K562 (cell line): ENCODE results near the gene EPHA2. TPM values are rescaled to one million over a fixed set of nuclear protein-coding genes. Genes with fewer than 3 reads are reported as not detected.

ENCODE experiments used
- ATAC-seq: fragments of 200-7000 bp; cut with Tn5 transposase; 3 replicates; pipeline ENCODE4 v1.9.1; 2020; ENCODE audit warnings: moderate library complexity
- BruUV-seq: library from RNA; stranded (reverse); fragments of 400-500 nt; replicated peaks from 2 replicates; lab custom pipeline; 2021; lab: Mats Ljungman, UMichigan
- CTCF ChIA-PET: fragments of 300-600 bp; formaldehyde crosslinking; extraction: SDS; loops from one replicate; lab custom pipeline; 2021; ENCODE audit warnings: low intra/inter-chr PET ratio; lab: Yijun Ruan, JAX
- POLR2A ChIA-PET: fragments of 300-600, 350-650 bp; sonication (Branson Sonifier 250); formaldehyde crosslinking; extraction: SDS; loops from one replicate; lab custom pipeline; 2021; ENCODE audit warnings: antibody characterized with exemption, inconsistent platforms; lab: Yijun Ruan, JAX
- DNase-seq, 4 experiments: peaks; one replicate each; pipeline versions ENCODE4 v3.0.0 to v3.0.0-alpha.2; 2011 to 2018; ENCODE audit warnings: low spot score in 3 of 4, mixed read lengths in 3 of 4; ENCODE audit errors: extremely low read depth in 1 of 4
- FAIRE-seq: peaks from 2 replicates; lab custom pipeline; 2011; peaks lifted over from hg19 to GRCh38; lab: Jason Lieb, UNC
- H2AFZ ChIP-seq: 2 replicates; pipeline ENCODE4 v1.6.0; 2011; ENCODE audit warnings: low read depth, low read length, control low read depth, inconsistent platforms
- H3K27ac ChIP-seq: fragments of 200-600 bp; 3 replicates; pipeline ENCODE4 v1.8.0; 2011; ENCODE audit warnings: low read depth, mild to moderate bottlenecking, control low read depth, inconsistent platforms, low read length, moderate library complexity, mixed read lengths; ENCODE audit errors: extremely low read depth
- H3K27me3 ChIP-seq, 2 experiments: fragments of 300-600 bp in 1 of 2; 2 replicates in 1 of 2; 3 replicates in 1 of 2; pipeline versions ENCODE4 v1.6.0 to v1.8.0; 2011; ENCODE audit warnings: inconsistent platforms in 2 of 2, low read length in 2 of 2, mild to moderate bottlenecking in 1 of 2, mixed read lengths in 1 of 2, moderate library complexity in 1 of 2; ENCODE audit not compliant: control insufficient read depth in 2 of 2, insufficient read depth in 2 of 2
- H3K36me3 ChIP-seq: fragments of 300-600 bp; 3 replicates; pipeline ENCODE4 v1.8.0; 2011; ENCODE audit warnings: mild to moderate bottlenecking, low read length, inconsistent platforms; ENCODE audit not compliant: control insufficient read depth, insufficient read depth
- H3K4me1 ChIP-seq, 2 experiments: fragments of 200-600 bp in 1 of 2; replicated peaks in 1 of 2; 2 replicates in 1 of 2; 3 replicates in 1 of 2; pipeline versions ENCODE4 v1.5.1 to v1.8.0; 2011; ENCODE audit warnings: inconsistent platforms in 2 of 2, low read length in 2 of 2, mild to moderate bottlenecking in 1 of 2, mixed read lengths in 1 of 2, moderate library complexity in 1 of 2; ENCODE audit not compliant: control insufficient read depth in 2 of 2, insufficient read depth in 2 of 2
- H3K4me2 ChIP-seq: 2 replicates; pipeline ENCODE4 v1.6.1; 2011; ENCODE audit warnings: low read length, control low read depth, inconsistent platforms, mixed read lengths; ENCODE audit not compliant: insufficient read depth
- H3K4me3 ChIP-seq: fragments of 200-600 bp; sonication (generic), shearing (Covaris generic); 2 replicates; pipeline ENCODE4 v1.5.1; 2016; ENCODE audit warnings: control low read depth, inconsistent platforms
- H3K79me2 ChIP-seq: fragments of 200-600 bp; 3 replicates; pipeline ENCODE4 v1.8.0; 2011; ENCODE audit warnings: low read length, inconsistent platforms; ENCODE audit not compliant: control insufficient read depth, insufficient read depth
- H3K9ac ChIP-seq, 2 experiments: 2 replicates each; pipeline versions ENCODE4 v1.6.0 to v1.6.1; 2011; ENCODE audit warnings: low read depth in 2 of 2, low read length in 2 of 2, control low read depth in 1 of 2, inconsistent platforms in 1 of 2, mild to moderate bottlenecking in 1 of 2, mixed read lengths in 1 of 2; ENCODE audit not compliant: insufficient read depth in 1 of 2
- H3K9me1 ChIP-seq: one replicate; pipeline ENCODE4 v1.6.0; 2011; ENCODE audit warnings: inconsistent platforms, mild to moderate bottlenecking, low read length, moderate library complexity; ENCODE audit not compliant: control insufficient read depth, insufficient read depth
- H3K9me3 ChIP-seq: replicated peaks from 2 replicates; pipeline ENCODE4 v1.5.1; 2011; ENCODE audit warnings: low read depth, low read length, inconsistent platforms; ENCODE audit not compliant: control insufficient read depth, insufficient read depth
- H4K20me1 ChIP-seq: replicated peaks from 2 replicates; pipeline ENCODE4 v1.6.1; 2011; ENCODE audit warnings: low read length, inconsistent platforms, mixed read lengths; ENCODE audit not compliant: control insufficient read depth, insufficient read depth
- KDM1A ChIP-seq, 2 experiments: fragments of 450-650 bp; IDR thresholded peaks; 2 replicates each; pipeline ENCODE4 v1.6.1; 2016; ENCODE audit warnings: mild to moderate bottlenecking in 2 of 2
- MEIS2 ChIP-seq: fragments of 450-650 bp; IDR thresholded peaks from 2 replicates; pipeline ENCODE4 v1.6.1; 2014; ENCODE audit warnings: mild to moderate bottlenecking; ENCODE audit not compliant: partially characterized antibody
- PBX2 ChIP-seq, 2 experiments: IDR thresholded peaks in 1 of 2; conservative IDR thresholded peaks in 1 of 2; 2 replicates each; pipeline ENCODE4 v1.6.1; 2016; ENCODE audit warnings: low read depth in 2 of 2, mild to moderate bottlenecking in 1 of 2, missing compliant biosample characterization in 1 of 2, missing genetic modification characterization in 1 of 2, moderate library complexity in 1 of 2
- PKNOX1 ChIP-seq: fragments of 450-650 bp; IDR thresholded peaks from 2 replicates; pipeline ENCODE4 v1.6.1; 2016
- THRA ChIP-seq: fragments of 450-650 bp; IDR thresholded peaks from 2 replicates; pipeline ENCODE4 v1.6.1; 2017; ENCODE audit warnings: mild to moderate bottlenecking, moderate library complexity
- ZNF24 ChIP-seq: fragments of 450-650 bp; IDR thresholded peaks from 2 replicates; pipeline ENCODE4 v1.6.1; 2016
- WGBS: fragments of 100-300 bp; shearing (Covaris generic); methylation state at CpG from one replicate; pipeline ENCODE4 v1.1.6; 2016; ENCODE audit warnings: low coverage, mixed read lengths; ENCODE audit not compliant: insufficient coverage; ENCODE audit errors: missing lambda C conversion rate; 5-methylcytosine and 5-hydroxymethylcytosine counted together
- in situ Hi-C: fragments of 300-500 bp; cut with MboI; formaldehyde crosslinking; loops from 4 replicates; pipeline ENCODE4 v1.15.0; 2018; ENCODE audit warnings: inconsistent platforms, mixed read lengths
- intact Hi-C: fragments of 100-400 bp; cut with micrococcal nuclease; formaldehyde crosslinking; loops from 2 replicates; pipeline ENCODE4 v1.14.2; 2022
- polyA plus RNA-seq, 8 experiments: library from polyadenylated mRNA; depleted of rRNA in 4 of 8; stranded (reverse) in 5 of 8; unstranded in 3 of 8; fragments of >200 nt; fragmentation: Nextera tagmentation in 2 of 8; fragmentation: Illumina TruSeq in 1 of 8; extraction: Ambion mirVana in 2 of 8; extraction: Trizol in 1 of 8; gene quantifications; 2 replicates each; pipeline versions ENCODE4 v1.2.1 to v1.2.3, GENCODE V29; 2011 to 2014; ENCODE audit warnings: inconsistent platforms in 1 of 8, missing spikeins in 1 of 8
- total RNA-seq, 7 experiments: library from RNA; depleted of rRNA in 6 of 7; stranded (reverse); fragments of >200 nt in 6 of 7; fragmentation: Illumina TruSeq in 2 of 7; extraction: Trizol in 2 of 7; gene quantifications; 2 replicates each; pipeline versions ENCODE4 v1.2.1 to v1.2.3, GENCODE V29; 2011 to 2021; ENCODE audit warnings: low replicate concordance in 1 of 7

The EPHA2 gene
- total and polyA plus RNA-seq, 9 of the 15 experiments (the other 6 are each of a cell fraction or from before 2014, with no cell fraction given) = 0.04 to 0.40 (median 0.07) TPM; not detected in 4

- no peak overlapping the region for H3K9ac ChIP-seq
- DNase-seq (no peak), ATAC-seq (no peak), FAIRE-seq (no peak)
- no TSS peak for BruUV-seq
- no peaks in the 10 kb centered on the region for H3K79me2 ChIP-seq
- TF ChIP-seq PKNOX1 (peak; percentile 64), THRA (no peak), PBX2 (CRISPR knock-in tag; IDR thresholded peaks at IDR 0.05; ENCODE audit: low read depth) (no peak), PBX2 (tag; conservative IDR thresholded peaks at IDR 0.05; ENCODE audit: low read depth) (peak; percentile 51; the same call in 1 of the 2 replicates), MEIS2 (peak; percentile 72), KDM1A (IDR thresholded peaks at IDR 0.05) (peak in 1 of 2 experiments; percentile 46; a peak in 2 of 4 replicates), ZNF24 (no peak)
- H3K9me1 ChIP-seq = no peaks in the 10 kb centered on the region
- H3K27ac ChIP-seq = no peak overlapping the region
- CTCF ChIA-PET = no interaction called here
- H3K4me3 ChIP-seq = no peak overlapping the region
- no peaks in the 10 kb centered on the region for H3K36me3 ChIP-seq
- peaks cover 31 to 49% of the 10 kb centered on the region in 2 experiments for H3K4me1 ChIP-seq
- in situ Hi-C loops (no loop called here), intact Hi-C loops (no loop called here)
- no peak overlapping the region for H3K4me2 ChIP-seq
- no peaks in the 10 kb centered on the region for H3K27me3 ChIP-seq
- H3K9me3 ChIP-seq = no peaks in the 10 kb centered on the region
- no peak overlapping the region for H2AFZ ChIP-seq
- WGBS = 50% methylated on average over 2 of the region's 2 CpGs
- no peaks in the 10 kb centered on the region for H4K20me1 ChIP-seq
- POLR2A ChIA-PET = interaction anchor here (0.8 to 5.5 kb wide), 2 partner anchors 10 to 21 kb away, joined by 3 to 38 read pairs; partner anchors contain the start of gene EPHA2
Observed at GRCh38 chr1:16166117-16166516, 10.2 kb upstream of the EPHA2 start.
